ENCODE measurements around the gene RPTOR. TPM values are rescaled to one million over a fixed set of nuclear protein-coding genes. Genes with fewer than 3 reads are reported as not detected.

The RPTOR gene
- total RNA-seq, 3 donors from 2014 or later (not counting 1 experiment from before 2014, with no cell fraction given), result 49.2 to 63.6 (median 55.4) TPM

DNA sequence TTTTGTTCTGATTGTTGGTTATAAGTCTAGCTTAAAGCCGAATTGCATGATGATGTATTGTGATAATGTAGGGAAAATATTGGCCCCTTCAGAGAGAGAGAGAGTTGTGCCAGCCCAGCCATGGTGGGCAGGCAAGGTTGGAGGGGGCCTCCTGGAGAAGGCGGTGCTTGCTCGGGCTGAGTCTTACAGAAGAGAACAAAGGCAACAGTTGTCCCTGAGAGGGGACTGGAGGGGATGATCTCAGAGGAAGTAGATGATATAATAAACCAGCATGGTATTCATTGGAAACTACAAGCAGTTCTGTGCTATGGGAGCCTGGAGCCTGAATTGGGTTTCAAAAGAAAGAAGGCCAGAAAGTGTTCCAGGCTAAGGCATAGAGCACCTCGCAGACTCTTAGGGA, 173.8 kb downstream of the RPTOR start:
- TF ChIP-seq, protein P1, sequence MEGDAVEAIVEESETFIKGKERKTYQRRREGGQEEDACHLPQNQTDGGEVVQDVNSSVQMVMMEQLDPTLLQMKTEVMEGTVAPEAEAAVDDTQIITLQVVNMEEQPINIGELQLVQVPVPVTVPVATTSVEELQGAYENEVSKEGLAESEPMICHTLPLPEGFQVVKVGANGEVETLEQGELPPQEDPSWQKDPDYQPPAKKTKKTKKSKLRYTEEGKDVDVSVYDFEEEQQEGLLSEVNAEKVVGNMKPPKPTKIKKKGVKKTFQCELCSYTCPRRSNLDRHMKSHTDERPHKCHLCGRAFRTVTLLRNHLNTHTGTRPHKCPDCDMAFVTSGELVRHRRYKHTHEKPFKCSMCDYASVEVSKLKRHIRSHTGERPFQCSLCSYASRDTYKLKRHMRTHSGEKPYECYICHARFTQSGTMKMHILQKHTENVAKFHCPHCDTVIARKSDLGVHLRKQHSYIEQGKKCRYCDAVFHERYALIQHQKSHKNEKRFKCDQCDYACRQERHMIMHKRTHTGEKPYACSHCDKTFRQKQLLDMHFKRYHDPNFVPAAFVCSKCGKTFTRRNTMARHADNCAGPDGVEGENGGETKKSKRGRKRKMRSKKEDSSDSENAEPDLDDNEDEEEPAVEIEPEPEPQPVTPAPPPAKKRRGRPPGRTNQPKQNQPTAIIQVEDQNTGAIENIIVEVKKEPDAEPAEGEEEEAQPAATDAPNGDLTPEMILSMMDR (IDR thresholded peaks at IDR 0.05), result no peak
- no peaks in the 10 kb centered on the region for H3K27me3 ChIP-seq (ENCODE audit: control insufficient read depth, insufficient read depth, low read length)
- H3K9me3 ChIP-seq (ENCODE audit: control insufficient read depth, insufficient read depth, low read length), result no peaks in the 10 kb centered on the region
- H3K4me3 ChIP-seq (ENCODE audit: low read length), result no peak overlapping the region
- H3K9me3 Mint-ChIP-seq, result no peaks in the 10 kb centered on the region
- H3K27me3 Mint-ChIP-seq (ENCODE audit: low read depth in 2 of 2), result no peaks in the 10 kb centered on the region
- H3K36me3 ChIP-seq (ENCODE audit: control insufficient read depth, insufficient read depth, low read length), result no peaks in the 10 kb centered on the region
- peak overlapping the region in 1 of 2 donors; percentile 2 for H3K27ac Mint-ChIP-seq
- intact Hi-C loops (cut with micrococcal nuclease), result no loop called here
- no peak overlapping the region for H3K27ac ChIP-seq (ENCODE audit: low read length)
- no peaks in the 10 kb centered on the region for H3K36me3 Mint-ChIP-seq
- no peak for DNase-seq
- H3K4me3 Mint-ChIP-seq, result no peak overlapping the region
- no peak for ATAC-seq
- peaks cover 41 to 49% of the 10 kb centered on the region in 2 donors for H3K4me1 Mint-ChIP-seq
- H3K4me1 ChIP-seq (ENCODE audit: control insufficient read depth, insufficient read depth, low read length), result peaks cover 16% of the 10 kb centered on the region
- 95% methylated on average over 4 of the region's 4 CpGs for WGBS (ENCODE audit: insufficient coverage)

DNA sequence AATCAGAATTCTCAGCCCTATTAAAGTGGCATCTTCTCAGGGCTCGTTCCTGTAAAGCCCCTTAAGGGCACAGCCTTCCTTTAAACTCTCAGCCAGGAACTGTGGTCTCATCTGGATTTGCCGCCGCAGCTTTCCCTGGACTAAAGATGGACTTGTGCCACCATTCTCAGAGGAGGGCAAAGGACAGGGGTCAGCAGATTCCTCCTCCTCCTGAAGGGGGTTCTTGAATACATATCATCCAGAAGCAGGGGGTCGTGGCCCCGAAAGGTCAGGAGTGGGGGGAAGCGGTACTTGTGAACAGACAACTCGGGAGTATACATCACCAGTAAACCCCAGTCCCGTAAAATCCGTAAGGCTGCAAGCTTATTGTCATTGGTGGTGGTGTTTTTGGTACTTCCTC, 174.8 kb downstream of the RPTOR start:
- H3K36me3 Mint-ChIP-seq, result no peaks in the 10 kb centered on the region
- WGBS (ENCODE audit: insufficient coverage), result 94% methylated on average over 8 of the region's 9 CpGs
- H3K27me3 Mint-ChIP-seq (ENCODE audit: low read depth in 2 of 2), result no peaks in the 10 kb centered on the region
- no peaks in the 10 kb centered on the region for H3K9me3 Mint-ChIP-seq
- Histone ChIP-seq H3K36me3 (ENCODE audit: control insufficient read depth, insufficient read depth, low read length) (no peaks in the 10 kb centered on the region), H3K27me3 (ENCODE audit: control insufficient read depth, insufficient read depth, low read length) (no peaks in the 10 kb centered on the region), H3K27ac (ENCODE audit: low read length) (no peak overlapping the region), H3K4me1 (ENCODE audit: control insufficient read depth, insufficient read depth, low read length) (peaks cover 16% of the 10 kb centered on the region), H3K9me3 (ENCODE audit: control insufficient read depth, insufficient read depth, low read length) (no peaks in the 10 kb centered on the region), H3K4me3 (ENCODE audit: low read length) (no peak overlapping the region)
- no peak overlapping the region for H3K4me3 Mint-ChIP-seq
- no peak for DNase-seq
- no peak for ATAC-seq
- H3K4me1 Mint-ChIP-seq, result peaks cover 39 to 53% of the 10 kb centered on the region in 2 donors
- TF ChIP-seq, protein P1 (IDR thresholded peaks at IDR 0.05), result no peak
- peak overlapping the region in 1 of 2 donors; percentile 2 for H3K27ac Mint-ChIP-seq
- intact Hi-C loops (cut with micrococcal nuclease), result no loop called here

DNA sequence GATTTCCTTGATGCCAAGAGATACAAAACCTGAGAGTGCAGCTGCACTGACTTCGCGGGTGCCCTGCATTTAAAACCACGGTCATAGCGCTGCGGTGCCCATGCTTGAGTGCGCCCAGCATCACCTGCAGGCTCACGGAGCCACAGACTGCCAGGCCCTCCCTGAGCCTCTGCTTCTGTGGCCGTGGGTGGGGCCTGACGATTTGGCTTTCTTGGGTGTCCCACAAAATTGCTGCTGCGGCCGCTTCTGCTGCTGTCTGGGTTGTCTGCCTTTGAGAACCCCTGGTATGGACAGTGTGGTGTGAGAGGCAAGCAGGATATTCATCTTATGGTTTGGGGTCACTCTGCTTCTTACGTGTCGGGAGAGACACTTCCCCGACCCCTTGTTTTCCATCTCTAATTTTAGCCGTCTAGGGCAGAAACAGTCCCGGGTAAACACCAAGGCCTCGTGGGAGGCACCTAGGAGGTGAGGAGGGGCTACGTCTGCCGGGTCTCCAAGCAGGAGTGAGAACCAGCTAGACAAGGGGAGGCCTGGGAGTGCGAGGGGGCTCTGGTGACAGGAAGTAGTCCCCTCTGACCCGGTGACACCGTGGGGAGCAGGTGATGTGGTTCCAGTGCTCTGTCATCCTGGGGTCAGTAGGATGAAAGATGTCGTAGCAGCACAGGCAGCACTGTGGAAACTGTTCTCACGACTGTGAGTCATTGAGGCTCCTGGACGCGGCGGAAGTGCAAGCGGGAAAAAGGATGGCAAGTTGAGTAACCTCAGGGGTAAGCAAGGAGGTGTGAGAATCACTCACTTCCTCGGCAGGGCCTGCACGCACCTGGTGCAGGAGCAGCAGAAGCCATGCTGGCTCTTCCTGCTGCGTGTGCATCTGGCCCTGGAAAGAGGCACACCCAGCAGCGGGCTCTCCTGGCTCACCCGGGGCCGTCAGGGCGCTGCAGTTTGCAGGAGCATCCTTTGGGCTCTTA, 176.3 kb downstream of the RPTOR start:
- Mint-ChIP-seq H3K27me3 (ENCODE audit: low read depth in 2 of 2) (no peaks in the 10 kb centered on the region), H3K27ac (peak overlapping the region; percentile 84 to 91), H3K36me3 (no peaks in the 10 kb centered on the region), H3K4me1 (peaks cover 39 to 59% of the 10 kb centered on the region in 2 donors), H3K9me3 (no peaks in the 10 kb centered on the region), H3K4me3 (peak overlapping the region; percentile 70)
- H3K9me3 ChIP-seq (ENCODE audit: control insufficient read depth, insufficient read depth, low read length), result no peaks in the 10 kb centered on the region
- TF ChIP-seq, protein P1 (IDR thresholded peaks at IDR 0.05), result no peak
- peak; percentile 51 to 85 for DNase-seq
- peak overlapping the region; percentile 88 for H3K27ac ChIP-seq (ENCODE audit: low read length)
- ATAC-seq, result peak; percentile 50 to 85 (median 75)
- peaks cover 16% of the 10 kb centered on the region for H3K4me1 ChIP-seq (ENCODE audit: control insufficient read depth, insufficient read depth, low read length)
- 43% methylated on average over 35 of the region's 35 CpGs for WGBS (ENCODE audit: insufficient coverage)
- intact Hi-C loops (cut with micrococcal nuclease), result no loop called here
- no peaks in the 10 kb centered on the region for H3K27me3 ChIP-seq (ENCODE audit: control insufficient read depth, insufficient read depth, low read length)
- peak overlapping the region; percentile 1 for H3K4me3 ChIP-seq (ENCODE audit: low read length)
- no peaks in the 10 kb centered on the region for H3K36me3 ChIP-seq (ENCODE audit: control insufficient read depth, insufficient read depth, low read length)
